Glutamatergic neuron (in vitro differentiated cells): ENCODE results near the gene MYRF. TPM values are rescaled to one million over a fixed set of nuclear protein-coding genes. Genes with fewer than 3 reads are reported as not detected.

Experiments used
- DNase-seq: peaks from one replicate; pipeline ENCODE4 v3.0.0; 2022
- H3K27ac Mint-ChIP-seq: one replicate; pipeline ENCODE4 v1.8.0; 2020; ENCODE audit warnings: mild to moderate bottlenecking, mixed read lengths, inconsistent platforms; ENCODE audit not compliant: unreplicated experiment
- H3K27me3 Mint-ChIP-seq: one replicate; pipeline ENCODE4 v1.8.0; 2020; ENCODE audit warnings: mild to moderate bottlenecking, moderate library complexity, mixed read lengths, inconsistent platforms; ENCODE audit not compliant: unreplicated experiment
- H3K36me3 Mint-ChIP-seq: one replicate; pipeline ENCODE4 v1.8.0; 2020; ENCODE audit warnings: mild to moderate bottlenecking, mixed read lengths, inconsistent platforms; ENCODE audit not compliant: unreplicated experiment
- H3K4me1 Mint-ChIP-seq: one replicate; pipeline ENCODE4 v1.8.0; 2020; ENCODE audit warnings: mild to moderate bottlenecking, low read depth, mixed read lengths, inconsistent platforms; ENCODE audit not compliant: unreplicated experiment
- H3K4me3 Mint-ChIP-seq: one replicate; pipeline ENCODE4 v1.8.0; 2020; ENCODE audit warnings: mild to moderate bottlenecking, mixed read lengths, inconsistent platforms; ENCODE audit not compliant: unreplicated experiment
- H3K9me3 Mint-ChIP-seq: one replicate; pipeline ENCODE4 v1.8.0; 2020; ENCODE audit warnings: mild to moderate bottlenecking, moderate library complexity, mixed read lengths, inconsistent platforms; ENCODE audit not compliant: unreplicated experiment
- total RNA-seq: library from RNA; stranded (reverse); fragmentation: NEBNext Ultra II Directional; extraction: Animal tissue kit (Norgen Biotek cat#: 25700); gene quantifications from one replicate; pipeline ENCODE4 v1.2.1, GENCODE V29; 2021; ENCODE audit not compliant: unreplicated experiment
- TF ChIP-seq, protein P1 (sequence below): fragments of 200-600 bp; sonication (generic); IDR thresholded peaks from one replicate; pipeline ENCODE4 v1.5.0; 2021; ENCODE audit not compliant: partially characterized antibody, unreplicated experiment

Gene MYRF
- total RNA-seq, 1 donor from 2014 or later = 0.29 TPM

- Mint-ChIP-seq H3K36me3 (no peaks in the 10 kb centered on the region), H3K9me3 (peaks cover 3% of the 10 kb centered on the region), H3K27ac (no peak overlapping the region), H3K27me3 (peaks cover 6% of the 10 kb centered on the region), H3K4me3 (no peak overlapping the region), H3K4me1 (no peaks in the 10 kb centered on the region)
- no peak for DNase-seq
- TF ChIP-seq, protein P1, sequence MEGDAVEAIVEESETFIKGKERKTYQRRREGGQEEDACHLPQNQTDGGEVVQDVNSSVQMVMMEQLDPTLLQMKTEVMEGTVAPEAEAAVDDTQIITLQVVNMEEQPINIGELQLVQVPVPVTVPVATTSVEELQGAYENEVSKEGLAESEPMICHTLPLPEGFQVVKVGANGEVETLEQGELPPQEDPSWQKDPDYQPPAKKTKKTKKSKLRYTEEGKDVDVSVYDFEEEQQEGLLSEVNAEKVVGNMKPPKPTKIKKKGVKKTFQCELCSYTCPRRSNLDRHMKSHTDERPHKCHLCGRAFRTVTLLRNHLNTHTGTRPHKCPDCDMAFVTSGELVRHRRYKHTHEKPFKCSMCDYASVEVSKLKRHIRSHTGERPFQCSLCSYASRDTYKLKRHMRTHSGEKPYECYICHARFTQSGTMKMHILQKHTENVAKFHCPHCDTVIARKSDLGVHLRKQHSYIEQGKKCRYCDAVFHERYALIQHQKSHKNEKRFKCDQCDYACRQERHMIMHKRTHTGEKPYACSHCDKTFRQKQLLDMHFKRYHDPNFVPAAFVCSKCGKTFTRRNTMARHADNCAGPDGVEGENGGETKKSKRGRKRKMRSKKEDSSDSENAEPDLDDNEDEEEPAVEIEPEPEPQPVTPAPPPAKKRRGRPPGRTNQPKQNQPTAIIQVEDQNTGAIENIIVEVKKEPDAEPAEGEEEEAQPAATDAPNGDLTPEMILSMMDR = no peak
Measured at GRCh38 chr11:61778357-61778886, 26.0 kb downstream of the MYRF start.

- H3K27me3 Mint-ChIP-seq = peaks cover 6% of the 10 kb centered on the region
- TF ChIP-seq, protein P1 = no peak
- H3K4me1 Mint-ChIP-seq = no peaks in the 10 kb centered on the region
- H3K36me3 Mint-ChIP-seq = no peaks in the 10 kb centered on the region
- no peak for DNase-seq
- H3K9me3 Mint-ChIP-seq = peaks cover 3% of the 10 kb centered on the region
- no peak overlapping the region for H3K4me3 Mint-ChIP-seq
- no peak overlapping the region for H3K27ac Mint-ChIP-seq
Measured at GRCh38 chr11:61778920-61779650, 26.6 kb downstream of the MYRF start.

- H3K27me3 Mint-ChIP-seq = peaks cover 5% of the 10 kb centered on the region
- no peak for DNase-seq
- no peak overlapping the region for H3K27ac Mint-ChIP-seq
- peaks cover 3% of the 10 kb centered on the region for H3K9me3 Mint-ChIP-seq
- H3K4me1 Mint-ChIP-seq = peaks cover 2% of the 10 kb centered on the region
- H3K36me3 Mint-ChIP-seq = peaks cover 6% of the 10 kb centered on the region
- TF ChIP-seq, protein P1 = no peak
- no peak overlapping the region for H3K4me3 Mint-ChIP-seq
Measured at GRCh38 chr11:61779666-61780525, 27.5 kb downstream of the MYRF start.

DNA sequence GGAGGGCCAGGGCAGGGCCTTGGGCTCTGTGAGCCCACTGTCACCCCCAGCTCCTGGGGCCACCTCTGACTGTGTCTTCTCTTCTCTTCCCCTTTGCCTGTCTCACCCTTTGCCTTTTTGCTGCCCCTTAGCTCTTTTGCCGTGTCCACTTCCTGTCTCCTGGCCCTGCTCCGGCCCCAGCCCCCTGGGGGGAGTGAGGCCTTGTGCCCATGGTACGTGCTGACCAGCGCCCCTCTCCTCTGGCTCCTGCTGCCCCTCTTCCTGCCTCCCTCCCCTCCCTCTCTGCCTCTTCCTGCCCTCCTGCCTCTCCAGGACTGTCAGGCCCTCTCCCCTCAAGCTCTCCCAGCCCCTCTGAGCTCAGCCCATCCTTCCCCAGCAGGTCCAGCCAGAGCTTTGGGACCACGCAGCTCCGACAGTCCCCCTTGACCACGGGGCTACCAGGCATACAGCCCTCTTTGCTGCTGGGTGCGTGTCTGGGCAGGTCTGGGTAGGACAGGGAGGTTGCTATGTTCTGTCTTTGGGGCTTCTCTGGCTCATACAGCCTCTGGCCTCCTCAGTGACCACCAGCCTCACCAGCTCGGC lies 28.2 kb downstream of the MYRF start:
- H3K4me1 Mint-ChIP-seq = peaks cover 3% of the 10 kb centered on the region
- H3K27ac Mint-ChIP-seq = no peak overlapping the region
- H3K4me3 Mint-ChIP-seq = no peak overlapping the region
- peaks cover 2% of the 10 kb centered on the region for H3K27me3 Mint-ChIP-seq
- TF ChIP-seq, protein P1 = no peak
- H3K9me3 Mint-ChIP-seq = peaks cover 3% of the 10 kb centered on the region
- H3K36me3 Mint-ChIP-seq = peaks cover 7% of the 10 kb centered on the region
- DNase-seq = no peak
